Measurements from ENCODE around the gene PLA2G4E. TPM values are rescaled to one million over a fixed set of nuclear protein-coding genes. Genes with fewer than 3 reads are reported as not detected.
A peak's percentile ranks its signal among the peaks of the same experiment; 100 is the strongest.

PLA2G4E gene
- total RNA-seq, 3 donors from 2014 or later (not counting 1 experiment from before 2014, with no cell fraction given) = not detected

GRCh38 chr15:41936649-41937567 lies 83.9 kb downstream of the PLA2G4E start:
- Histone ChIP-seq H3K4me1 (ENCODE audit: control insufficient read depth, insufficient read depth, low read length) (peaks cover 50% of the 10 kb centered on the region), H3K36me3 (ENCODE audit: control insufficient read depth, insufficient read depth, low read length) (peaks cover 5% of the 10 kb centered on the region), H3K9me3 (ENCODE audit: control insufficient read depth, insufficient read depth, low read length) (no peaks in the 10 kb centered on the region), H3K27me3 (ENCODE audit: control insufficient read depth, insufficient read depth, low read length) (no peaks in the 10 kb centered on the region), H3K4me3 (ENCODE audit: low read length) (peak overlapping the region; percentile 2), H3K27ac (ENCODE audit: low read length) (peak overlapping the region; percentile 96)
- TF ChIP-seq CTCF (IDR thresholded peaks at IDR 0.05) = peak; percentile 34
- ATAC-seq (peak; percentile 77 to 92 (median 88)), DNase-seq (peak; percentile 64 to 94)
- Mint-ChIP-seq H3K27ac (peak overlapping the region; percentile 93 to 94), H3K4me3 (peak overlapping the region; percentile 66), H3K9me3 (no peaks in the 10 kb centered on the region), H3K4me1 (peaks cover 40 to 43% of the 10 kb centered on the region in 2 donors), H3K36me3 (no peaks in the 10 kb centered on the region), H3K27me3 (ENCODE audit: low read depth in 2 of 2) (no peaks in the 10 kb centered on the region)
- 32% methylated on average over 19 of the region's 19 CpGs for WGBS (ENCODE audit: insufficient coverage)
- intact Hi-C loops (cut with micrococcal nuclease) = loop anchor here (1.0 to 2.0 kb wide), 3 partner anchors 35 to 163 kb away; partner anchors contain the start of genes EHD4, MAPKBP1 and SPTBN5

GRCh38 chr15:41936155-41936554 lies 84.7 kb downstream of the PLA2G4E start:
- peak overlapping the region; percentile 66 for H3K4me3 Mint-ChIP-seq
- H3K4me1 Mint-ChIP-seq = peaks cover 40 to 43% of the 10 kb centered on the region in 2 donors
- H3K27ac ChIP-seq (ENCODE audit: low read length) = peak overlapping the region; percentile 96
- peaks cover 3% of the 10 kb centered on the region for H3K36me3 ChIP-seq (ENCODE audit: control insufficient read depth, insufficient read depth, low read length)
- peak in 1 of 2 donors; percentile 32 for DNase-seq
- peaks cover 50% of the 10 kb centered on the region for H3K4me1 ChIP-seq (ENCODE audit: control insufficient read depth, insufficient read depth, low read length)
- ATAC-seq = no peak
- no peaks in the 10 kb centered on the region for H3K36me3 Mint-ChIP-seq
- H3K27me3 Mint-ChIP-seq (ENCODE audit: low read depth in 2 of 2) = no peaks in the 10 kb centered on the region
- 60% methylated on average over 1 of the region's 3 CpGs for WGBS (ENCODE audit: insufficient coverage)
- peak overlapping the region; percentile 93 to 94 for H3K27ac Mint-ChIP-seq
- intact Hi-C loops (cut with micrococcal nuclease) = loop anchor here (2.0 kb wide), 1 partner anchor 41 kb away; the partner anchor contains the start of gene SPTBN5
- H3K9me3 ChIP-seq (ENCODE audit: control insufficient read depth, insufficient read depth, low read length) = no peaks in the 10 kb centered on the region
- H3K27me3 ChIP-seq (ENCODE audit: control insufficient read depth, insufficient read depth, low read length) = no peaks in the 10 kb centered on the region
- no peak for TF ChIP-seq CTCF (IDR thresholded peaks at IDR 0.05)
- no peaks in the 10 kb centered on the region for H3K9me3 Mint-ChIP-seq
- no peak overlapping the region for H3K4me3 ChIP-seq (ENCODE audit: low read length)

GRCh38 chr15:41935566-41936020 lies 85.2 kb downstream of the PLA2G4E start:
- H3K36me3 ChIP-seq (ENCODE audit: control insufficient read depth, insufficient read depth, low read length) = peaks cover 3% of the 10 kb centered on the region
- no peaks in the 10 kb centered on the region for H3K9me3 Mint-ChIP-seq
- ATAC-seq = peak in 1 of 3 donors; percentile 17
- H3K36me3 Mint-ChIP-seq = no peaks in the 10 kb centered on the region
- no peaks in the 10 kb centered on the region for H3K27me3 ChIP-seq (ENCODE audit: control insufficient read depth, insufficient read depth, low read length)
- peak overlapping the region; percentile 66 for H3K4me3 Mint-ChIP-seq
- 48% methylated on average over 5 of the region's 5 CpGs for WGBS (ENCODE audit: insufficient coverage)
- peaks cover 50% of the 10 kb centered on the region for H3K4me1 ChIP-seq (ENCODE audit: control insufficient read depth, insufficient read depth, low read length)
- no peak for TF ChIP-seq CTCF (IDR thresholded peaks at IDR 0.05)
- H3K27ac ChIP-seq (ENCODE audit: low read length) = peak overlapping the region; percentile 96
- peak overlapping the region; percentile 93 to 94 for H3K27ac Mint-ChIP-seq
- no peak overlapping the region for H3K4me3 ChIP-seq (ENCODE audit: low read length)
- peaks cover 40 to 42% of the 10 kb centered on the region in 2 donors for H3K4me1 Mint-ChIP-seq
- intact Hi-C loops (cut with micrococcal nuclease) = loop anchor here (2.0 kb wide), 1 partner anchor 41 kb away; the partner anchor contains the start of gene SPTBN5
- no peaks in the 10 kb centered on the region for H3K27me3 Mint-ChIP-seq (ENCODE audit: low read depth in 2 of 2)
- peak in 1 of 2 donors; percentile 50 for DNase-seq
- H3K9me3 ChIP-seq (ENCODE audit: control insufficient read depth, insufficient read depth, low read length) = no peaks in the 10 kb centered on the region

Data from natural killer cell (primary cell).